Measurements from ENCODE around the gene CRACR2B.

DNA sequence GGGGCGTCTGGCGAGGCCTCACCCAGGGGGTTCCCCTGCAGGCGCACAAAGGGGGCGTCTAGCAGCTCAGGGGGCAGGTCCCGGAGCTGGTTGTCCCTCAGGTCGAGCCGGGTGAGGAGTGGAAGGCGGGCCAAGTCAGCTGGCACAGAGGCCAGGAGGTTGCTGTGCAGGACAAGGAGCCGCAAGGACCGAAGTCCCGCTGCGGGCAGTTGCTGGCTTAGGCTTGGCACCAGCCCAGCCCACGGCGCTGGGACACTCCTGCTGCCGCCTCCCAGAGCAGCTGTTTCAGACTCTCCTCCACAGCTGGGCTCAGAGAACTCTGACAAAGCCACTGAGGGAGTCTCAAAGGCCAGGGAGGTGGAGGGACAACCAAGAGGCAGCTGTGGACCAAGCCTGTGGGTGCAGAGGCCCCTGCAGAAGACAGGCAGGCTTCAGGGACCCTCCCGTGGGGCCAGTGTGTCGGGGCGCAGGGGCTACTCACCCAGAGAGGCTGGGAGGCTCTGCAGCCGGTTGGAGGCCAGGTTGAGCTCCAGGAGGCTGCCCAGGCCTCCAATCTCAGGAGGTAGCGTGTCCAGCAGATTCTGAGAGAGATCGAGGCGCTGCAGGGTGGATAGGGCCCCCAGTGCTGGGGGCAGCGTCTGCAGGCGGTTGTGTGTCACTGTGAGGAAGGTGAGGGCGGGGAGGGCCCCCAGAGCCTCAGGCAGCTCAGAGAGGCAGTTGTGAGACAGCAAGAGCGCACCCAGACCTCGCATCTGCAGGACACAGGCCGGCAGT is 24.8 kb upstream of the CRACR2B start:
- TF ChIP-seq, protein P1, sequence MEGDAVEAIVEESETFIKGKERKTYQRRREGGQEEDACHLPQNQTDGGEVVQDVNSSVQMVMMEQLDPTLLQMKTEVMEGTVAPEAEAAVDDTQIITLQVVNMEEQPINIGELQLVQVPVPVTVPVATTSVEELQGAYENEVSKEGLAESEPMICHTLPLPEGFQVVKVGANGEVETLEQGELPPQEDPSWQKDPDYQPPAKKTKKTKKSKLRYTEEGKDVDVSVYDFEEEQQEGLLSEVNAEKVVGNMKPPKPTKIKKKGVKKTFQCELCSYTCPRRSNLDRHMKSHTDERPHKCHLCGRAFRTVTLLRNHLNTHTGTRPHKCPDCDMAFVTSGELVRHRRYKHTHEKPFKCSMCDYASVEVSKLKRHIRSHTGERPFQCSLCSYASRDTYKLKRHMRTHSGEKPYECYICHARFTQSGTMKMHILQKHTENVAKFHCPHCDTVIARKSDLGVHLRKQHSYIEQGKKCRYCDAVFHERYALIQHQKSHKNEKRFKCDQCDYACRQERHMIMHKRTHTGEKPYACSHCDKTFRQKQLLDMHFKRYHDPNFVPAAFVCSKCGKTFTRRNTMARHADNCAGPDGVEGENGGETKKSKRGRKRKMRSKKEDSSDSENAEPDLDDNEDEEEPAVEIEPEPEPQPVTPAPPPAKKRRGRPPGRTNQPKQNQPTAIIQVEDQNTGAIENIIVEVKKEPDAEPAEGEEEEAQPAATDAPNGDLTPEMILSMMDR (IDR thresholded peaks at IDR 0.05; ENCODE audit: low read depth, low read length, poor library complexity, severe bottlenecking) = no peak
- no peak for TF ChIP-seq EZH2phosphoT487 (IDR thresholded peaks at IDR 0.05; ENCODE audit: borderline replicate concordance, low read length)

All from DOHH2 (cell line).